ENCODE data around the gene RAB18.

- TF ChIP-seq POLR2A (IDR thresholded peaks at IDR 0.05; ENCODE audit: low read depth, low read length) (no peak), POLR2AphosphoS5 (IDR thresholded peaks at IDR 0.05; ENCODE audit: low read depth, low read length) (no peak), TAF1 (IDR thresholded peaks at IDR 0.05; ENCODE audit: borderline replicate concordance, low read depth, low read length) (no peak)
Measured at GRCh38 chr10:27504808-27505460, 830 bp downstream of the RAB18 start.
